Parathyroid adenoma (tissue), 2 donors: ENCODE results near the gene SUN1.
"Not testable (repeated sequence)": the region's sequence is repeated elsewhere in the genome, so short reads cannot be mapped to it uniquely, and the experiment has no call there.

ENCODE experiments used
- H2AFZ ChIP-seq: fragments of 300-600 bp; sonication (generic); one replicate; pipeline ENCODE4 v1.7.0; 2017; ENCODE audit warnings: antibody characterized with exemption, mild to moderate bottlenecking
- H3K27ac ChIP-seq: fragments of 300-600 bp; sonication (generic); one replicate; pipeline ENCODE4 v1.7.0; 2017
- H3K27me3 ChIP-seq: fragments of 300-600 bp; sonication (generic); one replicate; pipeline ENCODE4 v1.7.0; 2017; ENCODE audit warnings: low read length; ENCODE audit not compliant: control insufficient read depth, insufficient read depth
- H3K36me3 ChIP-seq: fragments of 300-600 bp; sonication (generic); one replicate; pipeline ENCODE4 v1.7.0; 2017; ENCODE audit warnings: low read length; ENCODE audit not compliant: control insufficient read depth, insufficient read depth
- H3K4me1 ChIP-seq: fragments of 300-600 bp; sonication (generic); one replicate; pipeline ENCODE4 v1.7.0; 2017; ENCODE audit warnings: control low read depth
- H3K4me2 ChIP-seq: fragments of 300-600 bp; sonication (generic); one replicate; pipeline ENCODE4 v1.7.0; 2017; ENCODE audit warnings: low read length
- H3K4me3 ChIP-seq: fragments of 300-600 bp; sonication (generic); one replicate; pipeline ENCODE4 v1.7.0; 2017; ENCODE audit warnings: low read depth, low read length
- H3K79me2 ChIP-seq: fragments of 300-600 bp; sonication (generic); one replicate; pipeline ENCODE4 v1.7.0; 2017; ENCODE audit warnings: control low read depth
- H3K9ac ChIP-seq: fragments of 300-600 bp; sonication (generic); one replicate; pipeline ENCODE4 v1.7.0; 2017; ENCODE audit warnings: mild to moderate bottlenecking
- H3K9me3 ChIP-seq: fragments of 300-600 bp; sonication (generic); one replicate; pipeline ENCODE4 v1.7.0; 2017; ENCODE audit warnings: low read length; ENCODE audit not compliant: control insufficient read depth
- CTCF ChIP-seq: fragments of 300-600 bp; sonication (generic); IDR thresholded peaks from one replicate; pipeline ENCODE4 v1.7.0; 2017; ENCODE audit warnings: antibody characterized with exemption, mild to moderate bottlenecking
- donor health status: primary hyperparathyroidism.

The SUN1 gene

GRCh38 chr7:908591-909357 lies 76.5 kb downstream of the SUN1 start:
- not testable (repeated sequence) for H3K79me2 ChIP-seq, H3K4me1 ChIP-seq, H3K4me3 ChIP-seq, H3K27me3 ChIP-seq, H3K36me3 ChIP-seq, H3K9me3 ChIP-seq, H2AFZ ChIP-seq, H3K27ac ChIP-seq, H3K9ac ChIP-seq
- peak overlapping the region; percentile 17 for H3K4me2 ChIP-seq
- peak; percentile 78 for TF ChIP-seq CTCF

- H3K27ac ChIP-seq = no peak overlapping the region
- no peak overlapping the region for H2AFZ ChIP-seq
- no peaks in the 10 kb centered on the region for H3K36me3 ChIP-seq
- H3K27me3 ChIP-seq = no peaks in the 10 kb centered on the region
- no peak overlapping the region for H3K4me2 ChIP-seq
- TF ChIP-seq CTCF = no peak
- H3K4me1 ChIP-seq = no peaks in the 10 kb centered on the region
- H3K4me3 ChIP-seq = no peak overlapping the region
- no peaks in the 10 kb centered on the region for H3K9me3 ChIP-seq
- no peaks in the 10 kb centered on the region for H3K79me2 ChIP-seq
- H3K9ac ChIP-seq = no peak overlapping the region
Measured at GRCh38 chr7:909358-910329, 77.4 kb downstream of the SUN1 start.

GRCh38 chr7:910441-910861 lies 78.2 kb downstream of the SUN1 start:
- Histone ChIP-seq H3K9ac (no peak overlapping the region), H3K27me3 (no peaks in the 10 kb centered on the region), H3K4me3 (no peak overlapping the region), H2AFZ (no peak overlapping the region), H3K4me2 (no peak overlapping the region), H3K36me3 (no peaks in the 10 kb centered on the region), H3K27ac (no peak overlapping the region), H3K4me1 (no peaks in the 10 kb centered on the region), H3K9me3 (no peaks in the 10 kb centered on the region), H3K79me2 (no peaks in the 10 kb centered on the region)
- no peak for TF ChIP-seq CTCF

GRCh38 chr7:910931-911431 lies 78.7 kb downstream of the SUN1 start:
- Histone ChIP-seq H3K4me1 (no peaks in the 10 kb centered on the region), H3K27me3 (no peaks in the 10 kb centered on the region), H3K36me3 (no peaks in the 10 kb centered on the region), H3K27ac (no peak overlapping the region), H3K79me2 (no peaks in the 10 kb centered on the region), H3K4me2 (no peak overlapping the region), H2AFZ (no peak overlapping the region), H3K4me3 (no peak overlapping the region), H3K9me3 (no peaks in the 10 kb centered on the region), H3K9ac (no peak overlapping the region)
- TF ChIP-seq CTCF = no peak
